GM21515 (cell line): ENCODE results near the gene DUSP10.
A peak's percentile ranks its signal among the peaks of the same experiment; 100 is the strongest.

ENCODE experiments used
- ATAC-seq: cut with Tn5 transposase; IDR thresholded peaks from one replicate; pipeline ENCODE4 v1.9.1; 2021; ENCODE audit not compliant: unreplicated experiment

The DUSP10 gene

DNA sequence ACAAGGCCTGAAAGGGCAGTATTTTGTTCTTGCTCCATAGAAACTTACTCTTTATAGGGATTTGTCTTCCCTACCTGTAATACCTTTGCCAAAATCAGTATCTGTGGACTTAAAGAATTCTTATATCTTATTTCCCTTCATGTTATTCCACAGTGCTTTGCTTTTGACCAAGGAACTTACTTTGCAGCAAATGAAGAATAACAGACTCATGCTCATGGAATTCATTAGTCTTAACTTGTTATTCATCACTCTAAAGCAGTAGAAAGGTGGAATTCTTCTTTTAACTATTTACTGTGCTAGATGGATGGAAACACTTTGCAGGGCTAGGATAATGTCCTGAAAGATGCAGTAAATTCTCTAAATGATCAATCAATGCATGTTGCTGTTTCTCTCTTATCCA lies 45.9 kb downstream of the DUSP10 start:
- no peak for ATAC-seq

DNA sequence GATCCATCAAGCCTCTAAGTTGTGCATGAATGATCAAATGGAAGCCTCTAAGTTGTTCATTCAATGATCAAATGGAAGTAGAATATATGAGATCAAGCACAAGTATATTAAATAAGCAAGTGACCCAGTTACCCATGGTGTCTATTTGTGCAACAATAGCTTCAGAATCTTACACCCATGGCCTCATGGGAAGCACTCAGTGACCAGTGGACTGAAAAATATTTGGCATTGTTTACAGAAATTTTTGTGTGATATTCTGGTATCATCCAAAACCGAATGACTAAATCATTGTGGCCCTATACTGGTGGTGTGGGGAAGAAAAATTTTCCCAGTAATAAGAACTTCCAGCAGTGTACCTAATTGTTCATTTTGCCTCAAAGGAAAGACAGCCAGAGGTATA lies 46.6 kb downstream of the DUSP10 start:
- no peak for ATAC-seq

DNA sequence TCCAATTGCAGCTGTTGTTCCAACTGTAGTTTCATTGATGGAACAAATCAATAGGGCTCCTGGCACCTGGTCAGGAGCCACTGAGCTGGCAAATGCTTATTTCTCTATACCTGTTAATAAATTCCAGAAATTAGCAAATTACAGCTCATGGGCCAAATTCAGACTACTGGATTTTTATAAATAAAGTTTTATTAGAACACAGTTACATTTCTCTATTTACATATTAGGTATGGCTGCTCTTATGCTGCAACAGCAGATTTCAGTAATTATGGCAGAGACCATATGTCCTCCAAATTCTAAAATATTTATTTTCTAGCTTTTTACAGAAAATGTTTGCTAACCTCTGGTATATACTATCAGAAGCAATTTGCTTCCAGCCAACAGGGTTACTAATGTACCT lies 47.8 kb downstream of the DUSP10 start:
- ATAC-seq: no peak

DNA sequence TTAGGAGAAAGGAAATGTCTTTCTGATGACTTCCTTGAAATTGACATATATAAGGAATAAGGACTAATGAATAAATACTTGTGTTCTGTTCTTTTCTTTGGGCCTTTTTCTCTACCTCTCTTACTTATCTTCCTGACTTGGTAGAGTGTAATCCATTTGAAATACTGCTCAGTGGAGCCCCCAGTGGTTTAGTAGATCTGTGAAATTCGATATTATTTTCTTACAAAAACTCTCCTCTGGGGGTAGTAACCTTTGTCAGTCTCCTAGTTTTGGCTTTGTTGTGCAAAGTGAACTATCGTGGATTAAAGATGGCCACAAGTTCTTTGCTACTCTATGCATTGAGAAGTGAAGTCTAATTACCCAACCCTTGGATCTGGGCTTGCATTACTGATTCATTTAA lies 48.8 kb downstream of the DUSP10 start:
- ATAC-seq: no peak

- no peak for ATAC-seq
Observed at GRCh38 chr1:221692643-221693042, 49.2 kb downstream of the DUSP10 start.

DNA sequence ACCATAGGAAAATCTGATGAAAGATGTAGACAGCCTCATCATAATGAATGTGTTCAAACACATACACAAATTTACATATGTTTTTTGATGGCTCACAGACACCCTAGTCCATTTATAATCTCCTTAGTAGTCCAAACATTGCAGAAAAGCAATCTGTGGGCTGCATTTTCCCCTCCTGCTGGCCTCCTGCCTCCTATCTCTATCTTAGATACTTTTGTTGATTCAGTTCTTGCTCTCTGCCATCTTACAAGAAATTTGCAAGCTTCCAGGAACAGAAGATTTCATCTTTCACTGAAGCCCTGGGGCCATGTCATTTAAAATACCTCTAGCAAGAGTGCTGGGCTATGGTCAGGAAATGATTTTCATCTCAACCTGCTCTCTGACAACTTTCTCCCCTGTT lies 50.6 kb downstream of the DUSP10 start:
- no peak for ATAC-seq

- ATAC-seq: no peak
Observed at GRCh38 chr1:221690858-221691257, 51.0 kb downstream of the DUSP10 start.

DNA sequence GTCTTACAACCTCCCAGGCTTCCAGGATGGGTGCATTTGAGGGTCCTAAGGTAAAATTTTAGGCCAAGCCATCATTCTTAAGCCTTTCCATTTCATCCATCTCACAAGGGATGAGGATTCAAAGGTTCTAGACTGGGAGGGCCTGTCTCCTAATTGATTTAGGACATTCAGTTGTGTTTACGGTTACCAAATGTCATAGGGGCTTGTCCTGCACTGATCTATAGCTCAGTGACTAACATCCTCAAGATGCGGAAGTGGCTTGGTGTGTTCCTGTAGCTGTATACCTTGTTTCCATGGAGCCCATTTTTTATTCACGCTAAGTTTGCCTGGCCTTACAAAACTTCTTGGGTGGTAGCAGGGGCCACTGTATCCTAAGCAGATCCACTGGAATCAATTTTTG lies 52.8 kb downstream of the DUSP10 start:
- no peak for ATAC-seq

DNA sequence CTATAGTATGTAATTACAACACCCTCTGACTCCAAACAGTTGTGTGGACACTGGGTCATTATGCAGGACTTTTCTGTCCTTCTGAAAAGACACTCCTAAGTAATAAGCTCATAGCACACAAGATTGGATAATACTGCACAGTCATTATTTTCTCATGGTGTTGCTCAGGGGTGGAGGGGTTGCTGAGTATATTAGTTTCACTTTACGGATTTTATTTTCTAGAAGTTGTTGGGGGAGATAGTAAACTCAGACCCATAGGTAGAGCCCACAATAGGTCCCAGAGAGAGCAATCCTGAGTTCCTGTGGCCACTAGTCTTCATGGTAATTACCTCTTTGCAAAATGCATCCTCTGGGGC lies 53.4 kb downstream of the DUSP10 start:
- no peak for ATAC-seq

DNA sequence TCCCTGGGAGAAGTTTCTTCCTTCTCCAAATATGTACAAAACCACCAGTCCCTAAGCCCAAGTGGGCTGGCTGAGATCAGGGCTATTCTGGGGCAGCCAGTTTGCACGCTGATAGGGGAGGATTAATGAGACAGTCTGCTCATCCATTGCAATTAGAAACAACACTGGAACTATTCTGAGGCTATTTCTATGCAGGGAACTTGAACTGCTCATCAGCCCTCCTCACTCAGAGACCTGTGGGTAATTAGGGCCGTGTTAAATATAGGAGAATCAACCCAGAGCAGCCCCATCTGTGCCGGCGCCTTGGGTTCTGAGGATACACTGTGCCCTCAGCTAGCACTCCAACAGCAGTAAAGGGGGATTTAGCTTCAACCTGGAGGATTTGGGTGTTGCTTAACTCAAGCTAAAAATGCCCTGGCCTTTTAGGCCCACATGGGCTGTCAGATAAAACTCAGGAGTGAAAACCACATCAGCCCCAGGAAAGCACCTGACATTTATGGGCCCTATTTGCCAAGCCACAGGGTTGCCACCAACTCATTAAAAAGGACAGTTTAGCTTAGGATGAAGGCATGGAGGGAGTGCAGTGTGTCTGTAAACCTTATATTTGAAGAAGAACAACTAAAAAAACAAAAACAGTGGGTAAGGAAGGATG lies 53.9 kb downstream of the DUSP10 start:
- no peak for ATAC-seq

DNA sequence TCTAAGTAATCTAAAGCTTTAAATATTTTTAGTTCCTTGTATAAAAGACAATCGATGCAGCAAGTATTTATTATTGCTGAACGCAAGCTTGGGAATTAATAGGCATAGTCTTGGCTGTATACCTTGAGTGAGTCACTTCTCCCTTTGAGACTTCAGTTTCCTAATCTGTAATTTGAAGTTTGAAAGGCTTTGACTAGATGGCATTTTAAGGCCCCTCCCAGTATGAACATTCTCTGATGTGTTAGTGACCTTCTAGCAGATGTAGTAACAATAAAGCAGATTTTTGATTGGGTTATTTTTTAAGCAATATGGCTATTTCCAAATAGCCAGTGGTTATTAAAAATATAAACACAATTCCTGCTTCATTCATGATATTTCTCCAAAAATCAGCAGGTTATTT lies 58.2 kb downstream of the DUSP10 start:
- ATAC-seq: no peak

DNA sequence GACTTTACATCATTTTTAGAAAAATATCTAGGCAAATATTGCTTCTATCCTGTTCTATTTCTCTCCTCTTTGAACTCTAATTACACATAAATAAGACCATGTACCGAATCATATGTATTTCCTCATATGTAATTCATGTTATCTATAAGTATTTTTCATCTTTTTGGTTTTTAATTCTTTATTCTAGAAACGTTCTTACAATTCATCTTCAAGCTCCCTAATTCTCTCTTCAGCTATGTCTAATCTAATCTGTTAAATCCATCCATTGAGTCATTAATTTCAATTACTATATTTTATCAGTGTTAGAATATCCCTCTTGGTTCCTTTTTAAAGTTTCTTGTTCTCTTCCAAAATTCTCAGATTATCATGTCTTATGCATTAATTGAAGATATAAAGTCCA lies 61.8 kb downstream of the DUSP10 start:
- no peak for ATAC-seq

DNA sequence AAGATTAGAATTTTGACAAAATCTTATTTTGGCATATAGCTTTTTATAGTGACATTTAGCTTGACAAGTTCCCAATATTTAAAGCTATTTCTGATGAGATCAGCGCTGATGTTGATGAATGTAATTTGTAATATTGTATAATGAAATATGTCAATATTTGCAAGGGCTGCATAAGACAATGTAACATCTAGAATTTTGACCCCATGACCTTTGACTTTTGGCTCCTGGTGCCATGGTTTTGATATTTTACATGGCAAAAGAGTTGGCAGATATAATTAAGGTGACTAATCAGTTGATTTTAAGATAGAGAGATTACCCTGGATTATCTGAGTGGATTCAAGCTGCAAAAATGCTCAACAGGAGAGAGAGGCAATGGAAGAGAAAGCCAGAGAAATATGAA lies 63.9 kb downstream of the DUSP10 start:
- ATAC-seq: no peak

GRCh38 chr1:221675880-221676800 lies 65.7 kb downstream of the DUSP10 start:
- ATAC-seq: no peak

GRCh38 chr1:221672965-221673364 lies 68.9 kb downstream of the DUSP10 start:
- no peak for ATAC-seq

GRCh38 chr1:221672239-221672645 lies 69.6 kb downstream of the DUSP10 start:
- ATAC-seq: no peak

DNA sequence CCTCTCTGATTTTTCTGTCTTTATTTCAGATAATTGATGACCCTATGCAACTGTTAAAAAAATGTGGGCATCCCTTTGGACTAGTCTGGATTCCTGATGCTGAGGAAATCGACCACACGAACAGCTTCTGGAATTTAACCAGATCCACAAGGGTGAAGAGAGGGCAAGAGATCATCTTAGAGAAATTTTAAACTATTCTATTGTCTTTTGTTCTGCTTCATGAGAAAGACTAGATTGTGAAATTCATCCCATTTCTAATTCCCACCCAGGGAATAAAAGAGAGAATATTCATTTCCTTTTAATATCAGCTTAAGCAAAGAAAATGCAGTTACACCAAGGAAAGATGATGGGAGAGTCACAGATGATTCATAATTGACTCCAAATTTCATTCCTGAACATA lies 71.8 kb downstream of the DUSP10 start:
- no peak for ATAC-seq

- ATAC-seq: no peak
Observed at GRCh38 chr1:221669441-221669840, 72.4 kb downstream of the DUSP10 start.

- ATAC-seq: peak; percentile 91
Observed at GRCh38 chr1:221667504-221667903, 74.4 kb downstream of the DUSP10 start.

- ATAC-seq: no peak
Observed at GRCh38 chr1:221664253-221664652, 77.6 kb downstream of the DUSP10 start.

- no peak for ATAC-seq
Observed at GRCh38 chr1:221663321-221663720, 78.6 kb downstream of the DUSP10 start.

DNA sequence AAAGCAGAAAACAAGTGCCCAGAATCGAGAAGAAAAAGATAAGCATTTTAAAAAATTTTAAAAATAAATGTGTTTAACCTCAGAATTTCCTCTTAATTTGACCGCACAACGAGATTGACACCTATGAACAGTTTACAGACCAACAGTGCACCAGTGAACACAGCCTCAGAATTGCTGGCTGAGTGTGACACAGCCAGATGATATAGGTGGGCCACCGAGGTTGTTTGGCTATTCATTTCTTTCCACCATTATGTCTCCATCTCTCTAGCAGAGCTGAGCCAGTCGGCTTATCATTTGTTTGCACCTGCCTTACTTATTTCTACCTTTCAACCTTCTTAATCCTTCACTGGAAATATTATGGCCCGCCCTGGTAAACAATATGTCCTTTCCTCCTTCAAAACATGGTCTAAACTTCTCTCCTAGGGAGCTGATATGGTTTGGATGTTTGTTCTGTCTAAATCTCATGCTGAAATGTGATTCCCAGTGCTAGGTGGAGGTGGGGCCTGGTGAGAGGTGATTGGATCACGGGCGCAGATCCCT lies 86.1 kb downstream of the DUSP10 start:
- no peak for ATAC-seq
